Measurements from ENCODE around the gene ZNF581.

Gene ZNF581

DNA sequence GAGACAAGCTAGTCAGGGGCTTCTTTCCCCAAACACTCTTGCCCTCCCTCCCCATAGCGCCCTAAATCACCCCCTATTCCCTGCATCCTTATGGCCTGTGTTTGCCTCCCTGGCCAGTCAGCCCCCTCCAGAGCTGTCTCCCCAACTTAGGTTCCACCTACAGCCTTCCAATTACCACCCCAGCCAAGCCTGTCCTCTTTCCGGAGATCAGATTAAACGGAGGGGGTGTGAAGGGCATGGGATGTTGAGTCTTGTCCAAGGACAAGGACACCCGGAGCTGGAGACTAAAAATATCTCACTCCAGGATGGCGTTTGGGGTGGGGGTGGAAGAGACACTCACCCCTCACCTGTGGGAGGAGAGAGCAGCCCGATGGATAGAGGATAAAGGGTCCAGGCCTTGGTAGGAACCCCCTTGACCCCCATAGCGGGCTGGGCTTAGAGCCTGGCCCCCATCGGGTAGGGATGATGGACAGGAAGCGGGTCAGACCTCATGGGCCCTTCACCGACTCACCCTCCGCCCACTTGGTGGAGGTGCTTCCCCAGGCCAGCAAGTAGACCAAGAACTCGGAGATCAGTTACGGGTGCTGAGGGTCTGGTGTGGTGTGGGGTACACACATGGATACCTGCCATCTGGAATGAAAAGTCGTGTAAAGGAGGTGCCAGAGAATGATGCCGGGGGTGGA is 32.0 kb upstream of the ZNF581 start:
- Histone ChIP-seq H3K4me3 (ENCODE audit: insufficient read depth in 1 of 2, low read depth in 1 of 2, low read length in 2 of 2) (no peak overlapping the region), H3K14ac (ENCODE audit: low read length in 2 of 2) (no peak overlapping the region)

GRCh38 chr19:55611983-55612645 is 31.3 kb upstream of the ZNF581 start:
- H3K18ac ChIP-seq (ENCODE audit: low read depth in 1 of 2, low read length in 2 of 2), result no peak overlapping the region
- H3K14ac ChIP-seq (ENCODE audit: low read length in 2 of 2), result no peak overlapping the region
- peaks cover 4% of the 10 kb centered on the region for H3K9me3 ChIP-seq (ENCODE audit: control insufficient read depth, low read length)
- no peak overlapping the region for H4K8ac ChIP-seq (ENCODE audit: low read length)
- H2AK5ac ChIP-seq (ENCODE audit: low read length, severe bottlenecking), result no peak overlapping the region
- H2BK12ac ChIP-seq (ENCODE audit: low read length in 2 of 2), result no peak overlapping the region
- no peak overlapping the region for H2BK120ac ChIP-seq (ENCODE audit: low read depth, low read length)
- no peak for DNase-seq
- H2AFZ ChIP-seq (ENCODE audit: low read depth, low read length), result no peak overlapping the region
- H3K27me3 ChIP-seq (ENCODE audit: control insufficient read depth in 1 of 2, insufficient read depth in 1 of 2, low read length in 2 of 2), result no peaks in the 10 kb centered on the region
- no peak overlapping the region for H2BK5ac ChIP-seq (ENCODE audit: low read depth, low read length, poor library complexity, severe bottlenecking)
- no peak overlapping the region for H3K27ac ChIP-seq (ENCODE audit: low read length, poor library complexity, severe bottlenecking)
- H3K4me1 ChIP-seq (ENCODE audit: control insufficient read depth, insufficient read depth, low read depth, low read length), result peaks cover 5% of the 10 kb centered on the region
- no peak overlapping the region for H2BK15ac ChIP-seq (ENCODE audit: low read depth, poor library complexity, severe bottlenecking)
- no peak overlapping the region for H3K23ac ChIP-seq (ENCODE audit: low read length in 2 of 2)
- peaks cover 49% of the 10 kb centered on the region for H3K79me1 ChIP-seq (replicated peaks; ENCODE audit: low read length, poor library complexity, severe bottlenecking)
- WGBS, result 100% methylated on average over 3 of the region's 3 CpGs
- H3K4me3 ChIP-seq (ENCODE audit: insufficient read depth in 1 of 2, low read depth in 1 of 2, low read length in 2 of 2), result no peak overlapping the region
- H3K36me3 ChIP-seq (ENCODE audit: control insufficient read depth in 1 of 2, insufficient read depth in 2 of 2, low read depth in 1 of 2, low read length in 2 of 2), result peaks cover 46 to 71% of the 10 kb centered on the region in 2 experiments
- no peak overlapping the region for H3K9ac ChIP-seq (ENCODE audit: low read length)
- no peak overlapping the region for H3K4me2 ChIP-seq (ENCODE audit: low read length, poor library complexity, severe bottlenecking)
- H3K4ac ChIP-seq (ENCODE audit: low read depth in 1 of 2, low read length in 2 of 2), result no peak overlapping the region
- H4K91ac ChIP-seq (ENCODE audit: low read length), result no peak overlapping the region

More for the DNA sequence above, 32.0 kb upstream of the ZNF581 start:
- Histone ChIP-seq H3K36me3 (ENCODE audit: control insufficient read depth in 1 of 2, insufficient read depth in 2 of 2, low read depth in 1 of 2, low read length in 2 of 2) (peaks cover 47 to 67% of the 10 kb centered on the region in 2 experiments), H2AFZ (ENCODE audit: low read depth, low read length) (no peak overlapping the region), H2BK5ac (ENCODE audit: low read depth, low read length, poor library complexity, severe bottlenecking) (no peak overlapping the region), H3K18ac (ENCODE audit: low read depth in 1 of 2, low read length in 2 of 2) (no peak overlapping the region), H3K27me3 (ENCODE audit: control insufficient read depth in 1 of 2, insufficient read depth in 1 of 2, low read length in 2 of 2) (no peaks in the 10 kb centered on the region), H3K4ac (ENCODE audit: low read depth in 1 of 2, low read length in 2 of 2) (no peak overlapping the region), H3K9me3 (ENCODE audit: control insufficient read depth, low read length) (peaks cover 4% of the 10 kb centered on the region), H3K79me1 (replicated peaks; ENCODE audit: low read length, poor library complexity, severe bottlenecking) (peaks cover 43% of the 10 kb centered on the region), H3K4me2 (ENCODE audit: low read length, poor library complexity, severe bottlenecking) (no peak overlapping the region), H3K27ac (ENCODE audit: low read length, poor library complexity, severe bottlenecking) (no peak overlapping the region), H2BK15ac (ENCODE audit: low read depth, poor library complexity, severe bottlenecking) (no peak overlapping the region), H2BK12ac (ENCODE audit: low read length in 2 of 2) (no peak overlapping the region), H4K8ac (ENCODE audit: low read length) (no peak overlapping the region), H3K4me1 (ENCODE audit: control insufficient read depth, insufficient read depth, low read depth, low read length) (peaks cover 9% of the 10 kb centered on the region), H2AK5ac (ENCODE audit: low read length, severe bottlenecking) (no peak overlapping the region), H3K23ac (ENCODE audit: low read length in 2 of 2) (no peak overlapping the region), H3K9ac (ENCODE audit: low read length) (no peak overlapping the region), H2BK120ac (ENCODE audit: low read depth, low read length) (no peak overlapping the region), H4K91ac (ENCODE audit: low read length) (no peak overlapping the region)
- 96% methylated on average over 15 of the region's 15 CpGs for WGBS
- DNase-seq, result no peak

DNA sequence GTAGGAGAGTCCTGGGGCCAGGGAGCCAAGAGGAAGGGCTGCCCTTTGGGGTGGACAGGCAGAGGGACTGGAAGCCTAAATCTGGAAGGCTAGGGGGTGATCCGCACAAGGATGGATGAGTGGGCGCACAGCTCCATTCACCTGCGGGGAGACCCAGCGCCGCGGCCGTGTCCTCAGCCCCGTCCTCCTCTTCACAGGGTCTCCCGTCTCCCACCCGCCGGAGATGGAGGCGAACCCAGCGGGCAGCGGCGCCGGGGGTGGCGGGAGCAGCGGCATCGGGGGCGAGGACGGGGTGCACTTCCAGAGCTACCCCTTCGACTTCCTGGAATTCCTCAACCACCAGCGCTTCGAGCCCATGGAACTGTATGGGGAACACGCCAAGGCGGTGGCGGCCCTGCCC is 30.1 kb upstream of the ZNF581 start:
- no peak overlapping the region for H3K23ac ChIP-seq (ENCODE audit: low read length in 2 of 2)
- H3K18ac ChIP-seq (ENCODE audit: low read depth in 1 of 2, low read length in 2 of 2), result no peak overlapping the region
- no peak overlapping the region for H3K14ac ChIP-seq (ENCODE audit: low read length in 2 of 2)
- H3K4ac ChIP-seq (ENCODE audit: low read depth in 1 of 2, low read length in 2 of 2), result no peak overlapping the region
- no peak overlapping the region for H3K4me3 ChIP-seq (ENCODE audit: insufficient read depth in 1 of 2, low read depth in 1 of 2, low read length in 2 of 2)
- peaks cover 4% of the 10 kb centered on the region for H3K9me3 ChIP-seq (ENCODE audit: control insufficient read depth, low read length)
- H3K36me3 ChIP-seq (ENCODE audit: control insufficient read depth in 1 of 2, insufficient read depth in 2 of 2, low read depth in 1 of 2, low read length in 2 of 2), result peaks cover 46 to 79% of the 10 kb centered on the region in 2 experiments
- H3K4me1 ChIP-seq (ENCODE audit: control insufficient read depth, insufficient read depth, low read depth, low read length), result peaks cover 3% of the 10 kb centered on the region
- no peak overlapping the region for H3K9ac ChIP-seq (ENCODE audit: low read length)
- no peak overlapping the region for H2BK15ac ChIP-seq (ENCODE audit: low read depth, poor library complexity, severe bottlenecking)
- H4K91ac ChIP-seq (ENCODE audit: low read length), result no peak overlapping the region
- WGBS, result 96% methylated on average over 24 of the region's 27 CpGs
- H3K79me1 ChIP-seq (replicated peaks; ENCODE audit: low read length, poor library complexity, severe bottlenecking), result peaks cover 49% of the 10 kb centered on the region
- H4K8ac ChIP-seq (ENCODE audit: low read length), result no peak overlapping the region
- no peak overlapping the region for H3K4me2 ChIP-seq (ENCODE audit: low read length, poor library complexity, severe bottlenecking)
- no peak overlapping the region for H2AFZ ChIP-seq (ENCODE audit: low read depth, low read length)
- H3K27me3 ChIP-seq (ENCODE audit: control insufficient read depth in 1 of 2, insufficient read depth in 1 of 2, low read length in 2 of 2), result no peaks in the 10 kb centered on the region
- no peak overlapping the region for H2AK5ac ChIP-seq (ENCODE audit: low read length, severe bottlenecking)
- H3K27ac ChIP-seq (ENCODE audit: low read length, poor library complexity, severe bottlenecking), result no peak overlapping the region
- no peak overlapping the region for H2BK120ac ChIP-seq (ENCODE audit: low read depth, low read length)
- no peak overlapping the region for H2BK12ac ChIP-seq (ENCODE audit: low read length in 2 of 2)
- no peak overlapping the region for H2BK5ac ChIP-seq (ENCODE audit: low read depth, low read length, poor library complexity, severe bottlenecking)
- DNase-seq, result no peak

DNA sequence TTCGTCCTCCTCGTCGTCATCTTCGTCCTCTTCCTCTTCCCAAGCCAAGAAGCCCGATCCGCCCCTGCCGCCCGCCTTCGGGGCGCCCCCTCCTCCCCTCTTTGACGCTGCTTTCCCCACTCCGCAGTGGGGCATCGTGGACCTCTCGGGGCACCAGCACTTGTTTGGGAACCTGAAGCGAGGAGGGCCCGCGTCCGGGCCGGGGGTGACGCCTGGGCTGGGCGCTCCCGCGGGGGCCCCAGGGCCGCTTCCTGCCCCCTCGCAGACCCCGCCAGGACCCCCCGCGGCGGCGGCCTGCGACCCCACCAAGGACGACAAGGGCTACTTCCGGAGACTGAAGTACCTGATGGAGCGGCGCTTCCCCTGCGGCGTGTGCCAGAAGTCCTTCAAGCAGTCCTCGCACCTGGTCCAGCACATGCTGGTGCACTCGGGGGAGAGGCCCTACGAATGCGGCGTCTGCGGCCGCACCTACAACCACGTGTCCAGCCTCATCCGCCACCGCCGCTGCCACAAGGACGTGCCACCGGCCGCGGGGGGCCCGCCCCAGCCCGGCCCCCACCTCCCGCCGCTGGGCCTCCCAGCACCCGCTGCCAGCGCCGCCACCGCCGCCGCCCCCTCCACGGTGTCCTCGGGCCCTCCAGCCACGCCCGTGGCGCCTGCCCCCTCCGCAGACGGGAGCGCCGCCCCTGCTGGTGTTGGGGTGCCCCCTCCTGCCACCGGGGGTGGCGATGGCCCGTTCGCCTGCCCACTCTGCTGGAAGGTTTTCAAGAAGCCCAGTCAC is 29.3 kb upstream of the ZNF581 start:
- Histone ChIP-seq H3K4me3 (ENCODE audit: insufficient read depth in 1 of 2, low read depth in 1 of 2, low read length in 2 of 2) (no peak overlapping the region), H3K27ac (ENCODE audit: low read length, poor library complexity, severe bottlenecking) (no peak overlapping the region), H2AK5ac (ENCODE audit: low read length, severe bottlenecking) (no peak overlapping the region), H4K8ac (ENCODE audit: low read length) (no peak overlapping the region), H4K91ac (ENCODE audit: low read length) (no peak overlapping the region), H3K4ac (ENCODE audit: low read depth in 1 of 2, low read length in 2 of 2) (no peak overlapping the region), H3K9ac (ENCODE audit: low read length) (no peak overlapping the region), H3K23ac (ENCODE audit: low read length in 2 of 2) (no peak overlapping the region), H2BK12ac (ENCODE audit: low read length in 2 of 2) (no peak overlapping the region), H2BK15ac (ENCODE audit: low read depth, poor library complexity, severe bottlenecking) (no peak overlapping the region), H2BK120ac (ENCODE audit: low read depth, low read length) (no peak overlapping the region), H3K18ac (ENCODE audit: low read depth in 1 of 2, low read length in 2 of 2) (no peak overlapping the region), H2AFZ (ENCODE audit: low read depth, low read length) (no peak overlapping the region), H3K4me1 (ENCODE audit: control insufficient read depth, insufficient read depth, low read depth, low read length) (peaks cover 3% of the 10 kb centered on the region), H2BK5ac (ENCODE audit: low read depth, low read length, poor library complexity, severe bottlenecking) (no peak overlapping the region), H3K79me1 (replicated peaks; ENCODE audit: low read length, poor library complexity, severe bottlenecking) (peaks cover 52% of the 10 kb centered on the region), H3K14ac (ENCODE audit: low read length in 2 of 2) (no peak overlapping the region), H3K36me3 (ENCODE audit: control insufficient read depth in 1 of 2, insufficient read depth in 2 of 2, low read depth in 1 of 2, low read length in 2 of 2) (peaks cover 42 to 79% of the 10 kb centered on the region in 2 experiments), H3K4me2 (ENCODE audit: low read length, poor library complexity, severe bottlenecking) (no peak overlapping the region), H3K9me3 (ENCODE audit: control insufficient read depth, low read length) (peaks cover 4% of the 10 kb centered on the region), H3K27me3 (ENCODE audit: control insufficient read depth in 1 of 2, insufficient read depth in 1 of 2, low read length in 2 of 2) (no peaks in the 10 kb centered on the region)
- WGBS, result 96% methylated on average over 70 of the region's 75 CpGs
- no peak for DNase-seq

All from mesenchymal stem cell (in vitro differentiated cells and primary cell).